Astrocyte (in vitro differentiated cells and primary cell): Measurements from ENCODE around the gene IL20. TPM values are rescaled to one million over a fixed set of nuclear protein-coding genes. Genes with fewer than 3 reads are reported as not detected.

Source experiments
- DNase-seq: peaks from one replicate; pipeline ENCODE4 v3.0.0-alpha.2; 2010; ENCODE audit warnings: low read depth
- FAIRE-seq: peaks from 2 replicates; lab custom pipeline; 2011; peaks lifted over from hg19 to GRCh38; lab: Jason Lieb, UNC
- H2AFZ ChIP-seq: 2 replicates; pipeline ENCODE4 v1.6.0; 2012; ENCODE audit warnings: low read depth, low read length, inconsistent platforms
- H3K27ac ChIP-seq: 2 replicates; pipeline ENCODE4 v1.5.1; 2011; ENCODE audit warnings: low read depth, low read length, inconsistent platforms
- H3K27me3 ChIP-seq: 2 replicates; pipeline ENCODE4 v1.6.0; 2011; ENCODE audit warnings: low read length, inconsistent platforms; ENCODE audit not compliant: insufficient read depth
- H3K36me3 ChIP-seq: 2 replicates; pipeline ENCODE4 v1.5.1; 2011; ENCODE audit warnings: low read length, inconsistent platforms; ENCODE audit not compliant: insufficient read depth
- H3K4me1 ChIP-seq: 2 replicates; pipeline ENCODE4 v1.5.1; 2011; ENCODE audit warnings: low read length, inconsistent platforms; ENCODE audit not compliant: insufficient read depth
- H3K4me2 ChIP-seq: 2 replicates; pipeline ENCODE4 v1.6.0; 2012; ENCODE audit warnings: low read length, inconsistent platforms
- H3K4me3 ChIP-seq: 2 replicates; pipeline ENCODE4 v1.5.1; 2011; ENCODE audit warnings: low read depth, mild to moderate bottlenecking, low read length, inconsistent platforms; ENCODE audit not compliant: insufficient read depth
- H3K79me2 ChIP-seq: 2 replicates; pipeline ENCODE4 v1.6.0; 2012; ENCODE audit warnings: mild to moderate bottlenecking, low read length, inconsistent platforms; ENCODE audit not compliant: insufficient read depth
- H3K9ac ChIP-seq: 2 replicates; pipeline ENCODE4 v1.6.0; 2012; ENCODE audit warnings: mild to moderate bottlenecking, low read length, inconsistent platforms
- H3K9me3 ChIP-seq: 2 replicates; pipeline ENCODE4 v1.5.1; 2012; ENCODE audit warnings: low read depth, mild to moderate bottlenecking, low read length, inconsistent platforms; ENCODE audit not compliant: insufficient read depth
- H4K20me1 ChIP-seq: 2 replicates; pipeline ENCODE4 v1.6.0; 2012; ENCODE audit warnings: low read length, inconsistent platforms; ENCODE audit not compliant: insufficient read depth
- H3K27ac Mint-ChIP-seq: one replicate; pipeline ENCODE4 v1.8.0; 2021; ENCODE audit warnings: mild to moderate bottlenecking, mixed read lengths; ENCODE audit not compliant: unreplicated experiment
- H3K27me3 Mint-ChIP-seq: one replicate; pipeline ENCODE4 v1.8.0; 2021; ENCODE audit warnings: low read depth, mixed read lengths; ENCODE audit not compliant: unreplicated experiment
- H3K36me3 Mint-ChIP-seq: one replicate; pipeline ENCODE4 v1.8.0; 2021; ENCODE audit warnings: low read depth, mixed read lengths; ENCODE audit not compliant: unreplicated experiment
- H3K4me1 Mint-ChIP-seq: one replicate; pipeline ENCODE4 v1.8.0; 2021; ENCODE audit warnings: low read depth, mixed read lengths; ENCODE audit not compliant: unreplicated experiment
- H3K4me3 Mint-ChIP-seq: one replicate; pipeline ENCODE4 v1.8.0; 2021; ENCODE audit warnings: mild to moderate bottlenecking, moderate library complexity, mixed read lengths; ENCODE audit not compliant: unreplicated experiment
- H3K9me3 Mint-ChIP-seq: one replicate; pipeline ENCODE4 v1.8.0; 2021; ENCODE audit warnings: mild to moderate bottlenecking, mixed read lengths; ENCODE audit not compliant: unreplicated experiment
- EZH2 ChIP-seq: IDR thresholded peaks from 2 replicates; pipeline ENCODE4 v1.6.1; 2012; ENCODE audit warnings: mild to moderate bottlenecking, low read length, inconsistent platforms; ENCODE audit not compliant: insufficient read depth
- total RNA-seq: library from RNA; stranded (reverse); gene quantifications from 2 replicates; pipeline ENCODE4 v1.2.1, GENCODE V29; 2021
- TF ChIP-seq, protein P1 (sequence below): IDR thresholded peaks from 2 replicates; pipeline ENCODE4 v1.5.1; 2011; ENCODE audit warnings: low read depth, mild to moderate bottlenecking, inconsistent platforms, low read length, moderate library complexity; ENCODE audit not compliant: insufficient read depth

IL20 gene
- total RNA-seq, 1 donor from 2014 or later = not detected

DNA sequence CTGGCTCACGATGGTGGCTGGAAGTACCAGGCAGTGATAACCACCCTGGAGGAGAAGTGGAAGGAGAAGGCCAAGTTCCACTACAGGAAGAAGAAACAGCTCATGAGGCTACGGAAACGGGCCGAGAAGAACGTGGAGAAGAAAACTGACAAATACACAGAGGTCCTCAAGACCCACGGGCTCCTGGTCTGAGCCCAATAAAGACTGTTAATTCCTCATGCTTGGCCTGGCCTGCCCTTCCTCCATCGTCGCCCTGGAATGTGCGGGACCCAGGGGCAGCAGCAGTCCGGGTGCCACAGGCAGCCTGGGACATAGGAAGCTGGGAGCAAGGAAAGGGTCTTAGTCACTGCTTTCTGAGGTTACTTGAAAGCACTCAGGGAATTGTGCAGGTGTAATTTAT is 42.6 kb downstream of the IL20 start:
- peaks cover 13% of the 10 kb centered on the region for H3K27me3 ChIP-seq
- H3K9ac ChIP-seq = no peak overlapping the region
- no peaks in the 10 kb centered on the region for H4K20me1 ChIP-seq
- H3K36me3 Mint-ChIP-seq = peaks cover 2% of the 10 kb centered on the region
- H3K9me3 Mint-ChIP-seq = peaks cover 2% of the 10 kb centered on the region
- H3K27ac ChIP-seq = no peak overlapping the region
- peaks cover 27% of the 10 kb centered on the region for H3K27me3 Mint-ChIP-seq
- no peak for FAIRE-seq
- H3K79me2 ChIP-seq = no peaks in the 10 kb centered on the region
- no peaks in the 10 kb centered on the region for H3K9me3 ChIP-seq
- no peak overlapping the region for H3K4me2 ChIP-seq
- H3K36me3 ChIP-seq = no peaks in the 10 kb centered on the region
- H3K4me3 ChIP-seq = no peak overlapping the region
- no peak overlapping the region for H3K4me3 Mint-ChIP-seq
- H3K4me1 ChIP-seq = peaks cover 9% of the 10 kb centered on the region
- TF ChIP-seq, protein P1, sequence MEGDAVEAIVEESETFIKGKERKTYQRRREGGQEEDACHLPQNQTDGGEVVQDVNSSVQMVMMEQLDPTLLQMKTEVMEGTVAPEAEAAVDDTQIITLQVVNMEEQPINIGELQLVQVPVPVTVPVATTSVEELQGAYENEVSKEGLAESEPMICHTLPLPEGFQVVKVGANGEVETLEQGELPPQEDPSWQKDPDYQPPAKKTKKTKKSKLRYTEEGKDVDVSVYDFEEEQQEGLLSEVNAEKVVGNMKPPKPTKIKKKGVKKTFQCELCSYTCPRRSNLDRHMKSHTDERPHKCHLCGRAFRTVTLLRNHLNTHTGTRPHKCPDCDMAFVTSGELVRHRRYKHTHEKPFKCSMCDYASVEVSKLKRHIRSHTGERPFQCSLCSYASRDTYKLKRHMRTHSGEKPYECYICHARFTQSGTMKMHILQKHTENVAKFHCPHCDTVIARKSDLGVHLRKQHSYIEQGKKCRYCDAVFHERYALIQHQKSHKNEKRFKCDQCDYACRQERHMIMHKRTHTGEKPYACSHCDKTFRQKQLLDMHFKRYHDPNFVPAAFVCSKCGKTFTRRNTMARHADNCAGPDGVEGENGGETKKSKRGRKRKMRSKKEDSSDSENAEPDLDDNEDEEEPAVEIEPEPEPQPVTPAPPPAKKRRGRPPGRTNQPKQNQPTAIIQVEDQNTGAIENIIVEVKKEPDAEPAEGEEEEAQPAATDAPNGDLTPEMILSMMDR = no peak
- TF ChIP-seq EZH2 = no peak
- no peak for DNase-seq
- no peak overlapping the region for H2AFZ ChIP-seq
- H3K4me1 Mint-ChIP-seq = peaks cover 20% of the 10 kb centered on the region
- H3K27ac Mint-ChIP-seq = no peak overlapping the region

DNA sequence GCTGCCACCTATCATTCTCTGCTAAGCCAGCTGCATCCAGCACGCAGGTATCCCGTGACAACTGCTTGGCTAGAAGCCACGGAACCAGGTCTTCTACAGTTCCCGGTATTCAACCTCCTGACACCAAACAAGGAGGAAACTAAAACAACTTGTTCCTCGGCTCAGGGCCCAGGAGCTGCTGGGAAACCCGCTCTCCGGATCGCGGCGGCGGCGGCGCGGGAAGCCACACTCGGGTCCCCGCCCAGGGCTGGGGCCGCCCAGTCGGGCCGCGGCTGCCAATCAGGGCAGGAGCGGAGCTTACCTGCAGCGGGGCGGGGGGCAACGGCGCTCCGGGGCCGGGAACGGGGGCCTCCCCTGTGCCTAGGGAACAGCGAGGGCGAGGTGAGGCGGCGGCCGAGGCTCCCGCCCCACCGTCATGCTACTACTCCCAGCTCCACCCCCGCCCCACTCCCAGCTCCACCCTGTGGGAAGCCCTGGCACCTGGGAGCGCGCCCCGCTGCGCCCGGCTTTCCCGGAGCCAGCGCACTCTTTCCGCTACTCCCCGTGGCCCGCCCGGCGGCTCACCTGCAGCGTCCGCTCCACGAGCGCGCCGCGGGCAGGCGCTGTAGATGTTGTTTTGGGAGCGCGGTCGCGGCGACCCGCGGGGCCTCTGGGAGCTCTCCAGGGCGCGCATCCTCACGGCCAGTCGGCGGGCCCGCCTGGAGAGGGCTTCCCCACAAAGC is 43.9 kb downstream of the IL20 start:
- H3K9ac ChIP-seq = no peak overlapping the region
- FAIRE-seq (no peak), DNase-seq (no peak)
- TF ChIP-seq, protein P1 = no peak
- peak; percentile 40 for TF ChIP-seq EZH2
- H3K27ac ChIP-seq = no peak overlapping the region
- H3K4me3 ChIP-seq = peak overlapping the region; percentile 35
- peaks cover 40% of the 10 kb centered on the region for H3K27me3 Mint-ChIP-seq
- H4K20me1 ChIP-seq = no peaks in the 10 kb centered on the region
- no peaks in the 10 kb centered on the region for H3K36me3 ChIP-seq
- H2AFZ ChIP-seq = peak overlapping the region; percentile 62
- peaks cover 19% of the 10 kb centered on the region for H3K4me1 Mint-ChIP-seq
- peaks cover 13% of the 10 kb centered on the region for H3K27me3 ChIP-seq
- peaks cover 9% of the 10 kb centered on the region for H3K4me1 ChIP-seq
- H3K27ac Mint-ChIP-seq = no peak overlapping the region
- H3K79me2 ChIP-seq = no peaks in the 10 kb centered on the region
- H3K4me3 Mint-ChIP-seq = peak overlapping the region; percentile 73
- peak overlapping the region; percentile 80 for H3K4me2 ChIP-seq
- peaks cover 2% of the 10 kb centered on the region for H3K36me3 Mint-ChIP-seq
- peaks cover 2% of the 10 kb centered on the region for H3K9me3 Mint-ChIP-seq
- H3K9me3 ChIP-seq = no peaks in the 10 kb centered on the region

DNA sequence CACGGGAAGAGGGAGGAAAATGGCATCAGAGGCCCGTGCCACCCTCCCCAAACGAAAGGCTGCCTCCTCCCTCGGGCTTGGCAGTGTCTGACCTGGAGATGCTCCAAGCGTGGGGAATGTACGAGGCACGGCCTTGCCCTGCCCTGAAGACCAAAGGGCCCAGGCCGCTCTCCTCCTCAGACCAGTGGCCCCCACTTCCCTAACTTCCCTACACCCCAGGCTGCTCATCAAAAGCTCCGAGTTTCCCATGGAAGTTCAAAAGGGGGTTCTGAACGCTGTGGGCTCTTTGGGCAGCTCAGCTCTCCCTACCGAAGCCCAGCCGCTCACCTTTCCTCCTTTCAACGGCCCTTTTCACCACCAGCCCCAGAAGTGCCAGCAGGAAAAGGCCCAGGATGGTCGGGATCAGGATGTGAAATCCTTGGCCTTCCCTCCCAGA is 44.5 kb downstream of the IL20 start:
- no peak for DNase-seq
- peak overlapping the region; percentile 80 for H3K4me2 ChIP-seq
- peaks cover 16% of the 10 kb centered on the region for H3K27me3 ChIP-seq
- H3K4me1 ChIP-seq = peaks cover 6% of the 10 kb centered on the region
- H3K4me3 Mint-ChIP-seq = peak overlapping the region; percentile 65
- peaks cover 44% of the 10 kb centered on the region for H3K27me3 Mint-ChIP-seq
- H3K36me3 Mint-ChIP-seq = peaks cover 2% of the 10 kb centered on the region
- no peak overlapping the region for H3K27ac ChIP-seq
- H3K9me3 ChIP-seq = no peaks in the 10 kb centered on the region
- H3K9ac ChIP-seq = no peak overlapping the region
- H3K36me3 ChIP-seq = no peaks in the 10 kb centered on the region
- H4K20me1 ChIP-seq = no peaks in the 10 kb centered on the region
- peak overlapping the region; percentile 62 for H2AFZ ChIP-seq
- FAIRE-seq = no peak
- peaks cover 14% of the 10 kb centered on the region for H3K4me1 Mint-ChIP-seq
- H3K4me3 ChIP-seq = peak overlapping the region; percentile 35
- TF ChIP-seq, protein P1 = no peak
- no peak for TF ChIP-seq EZH2
- H3K9me3 Mint-ChIP-seq = peaks cover 2% of the 10 kb centered on the region
- no peaks in the 10 kb centered on the region for H3K79me2 ChIP-seq
- H3K27ac Mint-ChIP-seq = no peak overlapping the region
